HG03280 (cell line): ENCODE data around the gene IARS2.
"Not testable (repeated sequence)": the region's sequence is repeated elsewhere in the genome, so short reads cannot be mapped to it uniquely, and the experiment has no call there.

Source experiments
- ATAC-seq: cut with Tn5 transposase; IDR thresholded peaks from one replicate; pipeline ENCODE4 v1.9.1; 2021; ENCODE audit warnings: mild to moderate bottlenecking, moderate library complexity; ENCODE audit not compliant: unreplicated experiment

IARS2 gene

DNA sequence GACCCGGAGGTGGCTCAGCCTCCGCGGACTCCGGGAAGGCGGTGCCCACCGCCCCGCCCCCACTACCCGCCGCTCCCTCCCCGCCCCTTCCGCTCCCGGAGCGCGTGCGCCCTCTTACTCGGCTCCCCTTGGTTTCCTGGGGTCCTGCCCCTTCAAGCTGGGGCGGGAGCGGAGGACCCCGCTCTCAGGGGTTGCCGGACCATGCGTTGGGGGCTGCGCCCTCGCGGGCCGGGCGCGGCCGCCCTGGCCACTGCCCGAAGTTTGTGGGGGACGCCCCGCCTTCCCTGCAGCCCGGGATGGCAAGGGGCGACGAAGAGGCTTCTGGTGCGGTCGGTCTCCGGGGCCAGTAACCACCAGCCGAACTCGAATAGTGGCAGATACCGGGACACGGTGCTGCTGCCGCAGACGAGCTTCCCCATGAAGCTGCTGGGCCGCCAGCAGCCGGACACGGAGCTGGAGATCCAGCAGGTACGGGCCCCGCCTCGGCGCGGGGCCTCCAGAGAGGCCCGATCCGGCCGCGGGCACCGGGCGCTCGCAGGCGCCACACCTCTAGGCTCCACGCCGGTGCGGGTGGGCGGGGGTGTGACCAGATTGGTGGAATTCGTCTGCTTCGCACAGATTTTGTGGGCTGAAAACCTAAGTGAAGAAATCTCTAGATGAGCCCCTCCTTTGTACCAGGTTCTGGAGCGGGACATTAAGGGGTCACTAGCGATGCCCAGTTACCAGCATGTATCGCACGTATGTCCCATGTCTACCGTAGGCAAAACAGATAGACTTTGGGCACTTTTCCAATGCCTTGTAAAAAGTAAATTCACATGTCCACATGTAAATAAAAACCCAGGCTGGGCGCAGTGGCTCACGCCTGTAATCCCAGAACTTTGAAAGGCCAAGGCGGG, at the start of gene IARS2:
TSS of gene IARS2 (plus strand) at position 117 of the 896 bp plus-strand sequence. CDS start at position 202, 85 bp downstream.
- peak; percentile 57 for ATAC-seq

DNA sequence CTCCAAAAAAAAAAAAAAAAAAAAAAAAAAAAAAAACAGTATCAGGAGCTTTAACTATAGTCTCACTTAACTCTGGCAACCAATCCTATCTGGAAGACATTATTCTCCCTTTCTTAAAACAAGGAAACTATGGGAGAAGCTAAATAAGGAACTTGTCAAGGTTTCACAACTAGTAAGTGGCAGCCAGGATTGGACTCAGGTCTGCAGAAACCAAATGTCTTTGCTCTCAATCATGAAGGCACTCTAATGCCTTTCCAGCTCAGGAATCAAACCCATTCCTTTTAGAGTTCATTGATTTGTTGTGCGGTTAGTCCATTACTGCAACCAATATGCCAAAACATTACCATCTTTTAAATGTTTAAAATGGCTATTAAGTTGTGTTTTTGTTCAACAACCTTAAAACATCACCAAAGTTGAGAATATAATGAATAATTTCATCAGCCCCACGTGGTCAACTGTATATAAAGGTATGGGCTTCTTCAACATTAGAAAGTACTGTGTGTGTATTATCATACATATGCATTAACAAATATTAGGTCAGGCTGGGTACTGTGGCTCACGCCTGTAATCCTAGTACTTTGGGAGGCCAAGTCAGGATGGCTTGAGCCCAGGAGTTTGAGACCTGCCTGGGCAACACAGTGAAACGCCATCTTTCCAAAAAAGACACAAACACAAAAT, 49.1 kb upstream of the IARS2 start:
- no peak for ATAC-seq

DNA sequence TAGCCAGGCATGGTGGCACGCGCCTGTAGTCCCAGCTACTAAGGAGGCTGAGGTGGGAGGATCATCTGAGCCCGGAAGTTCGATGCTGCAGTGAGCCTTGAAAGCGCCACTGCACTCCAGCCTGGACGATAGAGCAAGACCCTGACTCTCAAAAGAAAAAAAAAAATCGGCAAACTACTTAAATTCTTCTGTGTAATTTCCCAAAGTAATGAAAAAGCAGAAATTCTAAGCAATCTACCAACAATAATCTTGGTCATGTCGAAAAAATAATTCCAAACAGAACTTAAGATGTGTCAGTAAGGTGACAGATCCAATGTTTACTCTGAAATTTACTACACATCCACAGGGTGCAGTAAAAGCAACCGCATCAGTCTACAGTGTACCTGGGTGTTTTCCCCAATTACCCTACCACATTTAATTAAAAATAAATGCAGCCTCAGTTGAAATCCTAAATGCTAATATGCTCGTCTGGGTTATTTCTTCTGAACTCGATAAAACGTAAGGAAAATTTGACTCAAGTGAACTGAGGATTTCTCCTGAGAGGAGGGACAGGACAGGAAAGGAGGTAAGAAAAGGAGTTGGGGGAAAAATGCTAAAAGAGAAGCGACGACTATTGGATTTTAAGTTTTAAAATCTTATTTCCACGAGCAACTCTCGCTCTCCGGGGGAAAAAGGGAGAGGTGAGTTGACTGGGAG, 48.4 kb upstream of the IARS2 start:
- peak; percentile 26 for ATAC-seq

DNA sequence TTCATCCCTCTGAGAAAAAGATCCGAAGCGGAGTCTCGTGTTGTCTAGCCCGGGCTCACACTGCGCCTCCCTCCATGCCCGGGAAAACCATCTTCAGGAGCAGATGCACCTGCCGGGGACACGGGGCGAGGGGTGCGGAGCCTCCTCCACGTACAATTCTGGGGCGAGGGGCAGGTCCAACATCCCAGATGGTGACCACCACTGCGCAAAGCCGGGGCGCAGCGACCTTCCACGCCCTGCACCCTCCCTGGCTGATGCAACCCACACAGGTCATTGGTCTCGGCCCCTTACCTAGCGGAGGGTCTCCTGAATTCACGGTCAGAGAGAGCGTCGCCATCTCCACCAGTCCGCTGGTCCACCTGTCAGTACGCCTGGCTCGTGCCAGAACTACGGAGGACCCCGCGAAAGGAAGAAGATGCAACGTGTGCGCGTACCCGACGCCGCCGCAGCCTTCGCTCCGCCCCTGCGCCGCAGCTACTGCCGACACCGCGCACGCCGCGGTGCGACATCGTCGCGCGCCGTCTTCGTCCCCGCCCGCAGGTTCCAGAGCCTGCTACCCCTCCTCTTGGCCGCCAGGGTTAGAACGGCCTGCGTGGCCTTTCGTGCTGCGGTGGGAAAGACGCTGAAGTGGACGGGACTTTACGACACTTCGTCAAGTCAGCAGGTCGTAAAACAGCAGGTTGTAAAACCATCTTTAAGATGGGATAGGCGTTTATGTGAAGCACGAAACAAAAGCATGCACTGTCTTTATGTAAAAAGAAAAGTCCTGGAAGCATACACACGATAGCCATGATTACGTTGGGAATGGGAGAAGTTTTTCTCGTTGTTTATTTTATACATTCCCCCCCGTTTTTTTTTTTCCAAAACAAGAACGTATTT, 47.6 kb upstream of the IARS2 start, which contains the start of gene EPRS1:
TSS of gene EPRS1 (minus strand) at position 454 of the 879 bp plus-strand sequence. CDS start at position 337, 117 bp downstream.
- peak; percentile 99 for ATAC-seq

DNA sequence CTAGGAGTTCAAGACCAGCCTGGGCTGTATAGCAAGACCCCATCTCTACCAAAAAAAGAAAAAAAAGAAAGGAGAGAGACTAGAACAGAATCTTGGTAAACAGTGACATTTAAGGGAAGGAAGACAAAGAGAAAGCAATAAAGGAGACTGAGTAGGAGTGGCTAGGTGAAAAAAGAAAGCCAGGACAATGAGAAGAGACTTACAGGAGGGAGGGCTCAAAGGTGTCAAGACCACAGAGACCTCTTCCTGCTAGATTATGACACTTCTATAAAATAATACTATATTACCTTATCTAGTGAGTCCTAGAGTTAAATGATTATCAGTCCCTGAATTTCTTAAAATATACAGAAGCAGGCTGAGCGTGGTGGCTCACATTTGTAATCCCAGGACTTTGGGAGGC, 37.6 kb upstream of the IARS2 start:
- no peak for ATAC-seq

DNA sequence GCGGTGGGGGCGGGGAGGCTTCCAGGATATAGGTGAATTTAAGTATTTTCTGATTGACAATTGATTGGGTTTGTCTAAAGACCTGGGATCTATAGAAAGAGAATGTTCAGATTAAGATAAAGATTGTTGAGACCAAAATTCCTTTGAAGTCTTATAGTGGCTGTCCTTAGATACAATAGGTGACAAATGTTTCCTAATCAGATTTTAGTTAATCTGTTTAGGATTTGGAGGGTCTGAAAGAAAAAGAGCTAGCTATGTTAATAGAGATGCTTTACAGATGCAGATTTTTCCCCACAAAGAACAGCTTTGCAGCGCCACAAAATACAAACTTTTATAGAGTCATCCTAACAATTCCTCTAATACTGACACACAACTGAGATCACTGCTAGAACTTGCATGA, 33.1 kb upstream of the IARS2 start:
- ATAC-seq = no peak

DNA sequence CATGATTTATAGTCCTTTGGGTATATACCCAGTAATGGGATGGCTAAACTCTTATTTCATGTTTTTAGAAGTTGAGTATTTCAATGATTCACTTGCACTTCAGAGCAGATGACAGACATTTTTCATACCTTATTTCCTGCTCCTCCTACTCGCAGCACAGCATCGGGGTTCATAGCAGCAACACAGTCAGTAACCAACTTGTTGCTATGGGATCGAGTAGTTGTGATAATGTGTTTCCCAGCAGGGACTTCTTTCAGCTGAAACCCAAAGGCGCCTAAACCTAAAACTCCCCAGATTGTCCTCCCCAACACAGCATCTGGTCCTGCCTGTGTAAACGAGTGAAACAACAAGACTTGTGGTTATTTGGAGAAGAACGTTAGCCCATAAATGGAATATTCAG, 31.3 kb upstream of the IARS2 start:
- ATAC-seq = no peak

DNA sequence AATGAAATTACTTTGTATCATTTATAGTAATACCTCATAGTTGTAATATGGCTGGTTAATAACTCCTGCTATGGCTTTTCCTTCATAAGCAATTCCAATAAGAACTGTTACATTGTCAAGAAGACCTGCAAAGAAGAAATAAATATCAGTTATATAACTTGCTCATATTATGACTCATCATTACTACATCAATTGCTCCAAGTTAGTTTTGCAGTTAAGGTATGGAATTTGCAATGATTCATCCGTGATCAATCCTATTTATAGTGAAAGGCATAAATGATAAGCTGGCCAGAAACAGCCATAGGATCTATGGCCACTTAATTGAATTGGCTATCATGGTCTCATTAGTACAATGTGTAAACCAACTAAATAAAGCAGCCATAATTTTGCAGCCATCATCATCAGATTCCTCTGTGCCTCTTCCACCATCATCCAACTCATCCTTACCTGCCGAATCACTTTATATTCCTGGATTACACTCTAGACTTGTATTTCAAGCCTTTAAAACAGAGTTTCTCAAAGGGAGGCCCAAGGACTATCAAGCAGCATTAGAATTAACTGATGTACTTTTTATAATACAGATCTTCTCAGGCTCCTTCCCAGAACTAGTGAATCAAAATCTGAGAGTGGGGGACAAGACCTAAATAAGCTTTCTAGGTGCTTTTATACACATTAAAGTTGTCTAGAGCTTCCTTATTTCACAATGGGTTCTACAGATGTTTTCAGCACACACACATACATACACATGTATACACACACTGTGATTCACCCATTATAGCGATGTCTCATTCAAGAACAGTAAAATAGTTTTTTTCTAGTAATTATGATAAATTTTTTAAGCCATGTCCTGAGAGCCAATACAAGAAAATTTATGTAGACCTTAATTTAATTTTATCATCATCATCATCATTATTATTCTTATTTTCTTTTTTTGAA, 26.4 kb upstream of the IARS2 start:
- no peak for ATAC-seq

DNA sequence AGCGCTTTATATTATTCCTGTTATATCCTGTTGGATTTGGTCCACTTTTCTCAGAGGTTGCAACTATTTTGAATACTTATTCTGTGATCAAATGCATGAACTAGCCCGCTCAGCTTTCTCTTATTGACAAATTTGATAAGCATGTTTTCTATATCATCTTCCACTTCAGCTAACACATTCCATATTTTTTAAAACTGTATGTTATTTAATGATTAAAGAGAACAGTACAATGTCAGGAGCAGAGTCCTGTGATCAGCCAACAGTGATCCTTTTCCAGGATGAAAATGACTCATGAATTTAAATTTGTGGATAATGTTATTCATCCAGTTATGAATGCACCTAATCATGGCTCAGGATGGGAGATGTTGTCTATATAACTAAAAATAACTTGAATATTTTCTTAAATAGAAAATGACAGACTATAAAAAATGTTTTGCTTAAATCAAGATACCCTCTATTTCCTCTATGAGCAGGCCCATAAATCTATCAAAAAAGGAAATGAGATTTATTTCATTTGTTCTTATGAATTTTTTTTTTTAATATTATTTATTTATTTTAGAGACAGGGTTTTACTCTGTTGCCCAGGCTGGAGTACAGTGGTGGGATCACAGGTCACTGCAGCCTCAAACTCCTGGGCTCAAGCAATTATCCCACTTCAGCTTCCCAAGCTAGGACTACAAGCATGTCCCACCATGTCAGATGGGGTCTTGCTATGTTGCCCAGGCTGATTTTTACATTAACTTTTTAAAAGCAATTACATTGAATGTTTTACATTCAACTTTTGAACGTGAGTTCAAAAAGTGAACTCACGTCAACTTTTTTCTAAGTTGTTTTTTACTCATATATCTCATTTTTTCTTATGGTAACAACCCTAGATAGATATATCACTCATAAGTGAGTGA, 16.8 kb upstream of the IARS2 start:
- ATAC-seq = no peak

DNA sequence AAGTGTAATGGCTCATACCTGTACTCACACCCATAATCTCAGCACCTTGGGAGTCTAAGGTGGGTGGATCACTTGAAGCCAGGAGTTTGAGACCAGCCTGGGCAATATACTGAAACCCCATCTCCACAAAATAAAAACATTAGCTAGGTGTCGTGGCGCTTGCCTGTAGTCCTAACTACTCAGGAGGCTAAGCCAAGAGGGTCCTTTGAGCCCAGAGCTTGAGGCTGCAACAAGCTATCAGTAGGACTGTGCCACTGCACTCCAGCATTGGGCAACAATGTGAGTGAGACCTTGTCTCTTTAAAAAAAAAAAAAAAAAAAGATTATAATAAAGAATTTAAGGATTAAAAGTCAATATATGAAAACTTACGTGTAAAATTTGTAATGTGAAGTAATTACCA, 16.0 kb upstream of the IARS2 start:
- no peak for ATAC-seq

DNA sequence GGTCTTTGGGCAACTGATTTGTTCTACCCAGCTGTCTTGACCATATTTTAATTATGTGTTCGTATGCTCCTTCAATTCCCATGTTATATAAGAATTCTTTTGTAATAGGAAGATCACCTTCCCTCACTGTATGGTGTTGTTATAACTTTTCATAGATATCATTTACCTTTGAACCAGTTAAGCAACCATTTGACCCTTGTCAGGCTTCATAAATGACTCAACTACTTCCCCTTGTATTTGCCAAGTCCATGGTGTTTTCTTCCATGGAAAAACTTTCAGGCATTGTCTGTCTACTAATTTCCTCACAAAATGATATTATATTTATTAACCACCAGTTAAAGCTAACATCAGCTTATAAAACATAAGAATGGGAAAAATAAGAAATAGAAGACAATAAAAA, 9.5 kb upstream of the IARS2 start:
- ATAC-seq = no peak

DNA sequence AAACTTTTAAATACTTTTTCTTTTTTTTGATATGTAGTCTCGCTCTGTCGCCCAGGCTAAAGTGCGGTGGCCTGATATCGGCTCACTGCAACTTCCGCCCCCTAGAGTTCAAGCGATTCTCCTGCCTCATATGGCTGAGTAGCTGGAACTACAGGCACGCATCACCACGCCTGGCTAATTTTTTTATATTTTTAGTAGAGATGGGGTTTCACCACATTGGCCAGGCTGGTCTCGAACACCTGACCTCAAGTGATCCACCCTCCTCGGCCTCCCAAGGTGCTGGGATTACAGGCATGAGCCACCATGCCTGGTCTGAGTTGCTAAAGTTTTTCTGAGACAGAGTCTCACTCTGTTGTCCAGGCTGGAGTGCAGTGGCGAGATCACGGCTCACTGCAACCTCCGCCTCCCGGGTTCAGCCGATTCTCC, 7.7 kb upstream of the IARS2 start:
- peak; percentile 45 for ATAC-seq

DNA sequence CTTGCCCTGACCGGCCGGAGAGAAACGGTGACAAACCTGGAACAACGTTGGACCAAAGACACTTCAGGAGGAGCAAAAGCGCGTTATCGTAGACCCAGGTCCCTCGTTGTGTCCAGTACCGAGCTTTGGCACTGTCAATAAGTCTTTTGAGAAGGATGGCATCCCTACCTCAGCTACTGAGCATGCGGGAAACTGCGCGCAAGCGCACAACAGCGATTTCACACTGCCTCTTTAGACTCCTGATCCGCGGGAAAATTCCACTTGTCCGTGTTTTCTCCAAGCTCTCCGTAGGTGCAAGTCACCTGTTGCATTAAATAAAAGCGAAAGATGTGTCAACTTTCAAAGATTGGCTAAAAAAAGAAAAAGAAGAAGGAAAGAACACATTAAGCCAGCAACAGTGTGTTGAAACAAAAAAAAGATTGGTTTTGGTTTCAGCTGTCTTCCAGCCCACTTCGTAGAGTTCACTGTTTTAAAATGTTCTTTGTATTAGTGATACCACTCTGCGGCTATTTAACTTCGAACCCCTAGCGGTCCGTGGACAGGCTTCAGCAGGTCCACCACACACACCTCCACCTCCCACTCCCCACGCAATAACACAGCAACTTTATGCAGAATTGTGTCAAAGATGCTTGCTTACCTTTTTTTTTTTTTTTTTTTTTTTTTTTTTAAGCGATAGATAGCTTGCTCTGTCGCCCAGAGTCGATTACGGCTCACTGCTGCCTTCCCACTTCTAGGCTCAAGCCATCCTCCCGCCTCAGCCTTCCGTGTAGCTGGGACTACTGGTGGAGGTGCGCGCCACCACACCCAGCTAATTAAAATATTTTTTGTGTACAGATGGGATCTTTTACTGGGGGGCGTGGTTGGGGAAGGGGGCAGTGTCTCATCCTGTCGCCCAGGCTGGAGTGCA, 4.0 kb upstream of the IARS2 start, which contains the start of gene BPNT1:
TSS of gene BPNT1 (minus strand) at position 139 of the 907 bp plus-strand sequence. CDS start 9,942 bp downstream, outside the sequence.
- peak; percentile 54 for ATAC-seq

DNA sequence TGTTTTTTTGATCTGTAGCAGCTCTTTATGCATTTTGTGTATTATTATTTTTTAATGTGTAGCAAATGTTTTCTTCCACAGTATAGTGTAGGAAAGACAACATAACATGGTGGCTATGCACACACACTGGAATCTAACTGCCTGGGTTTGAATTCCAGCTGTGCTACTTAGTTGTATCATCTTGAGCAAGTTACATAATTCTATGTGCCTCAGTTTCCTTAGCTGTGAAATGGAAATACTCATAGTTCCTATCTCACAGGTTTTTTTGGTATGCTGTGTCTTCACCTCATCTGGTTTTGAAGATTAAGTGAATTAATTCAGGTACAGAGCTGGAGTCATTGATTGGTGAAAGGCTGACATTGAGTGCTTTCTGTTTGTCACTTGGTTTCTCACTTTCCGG, 1.2 kb upstream of the IARS2 start:
- ATAC-seq = no peak

DNA sequence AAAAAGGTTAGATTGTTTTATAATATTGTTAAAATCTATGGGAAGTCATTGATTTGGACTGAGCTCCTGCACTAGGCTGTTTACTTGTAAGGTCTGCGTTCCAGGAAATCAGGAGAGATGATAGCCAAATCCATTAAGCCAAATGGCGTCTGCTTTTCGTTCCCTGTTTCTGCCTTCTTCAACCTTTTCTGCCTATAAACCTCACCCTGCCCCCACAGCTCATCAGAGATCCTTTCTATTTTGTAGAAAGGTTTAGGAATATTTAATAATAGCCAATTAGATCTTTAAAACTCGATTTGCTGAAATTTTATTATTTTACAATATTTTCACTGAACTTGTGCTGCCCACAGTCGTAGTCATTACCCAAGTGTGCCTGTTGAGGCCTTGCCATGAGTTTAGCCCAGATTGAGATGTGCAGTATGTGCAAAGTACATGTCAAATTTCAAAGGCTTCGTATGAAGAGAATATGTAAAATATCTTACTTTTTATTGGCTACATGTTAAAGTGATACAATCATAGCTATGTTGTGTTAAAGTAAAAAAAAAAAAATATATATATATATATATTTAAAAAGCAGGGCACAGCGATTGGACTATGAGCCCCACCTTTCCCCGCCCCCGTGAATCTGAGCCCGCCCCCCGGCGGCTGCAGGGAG, 444 bp upstream of the IARS2 start:
- ATAC-seq = peak; percentile 13

DNA sequence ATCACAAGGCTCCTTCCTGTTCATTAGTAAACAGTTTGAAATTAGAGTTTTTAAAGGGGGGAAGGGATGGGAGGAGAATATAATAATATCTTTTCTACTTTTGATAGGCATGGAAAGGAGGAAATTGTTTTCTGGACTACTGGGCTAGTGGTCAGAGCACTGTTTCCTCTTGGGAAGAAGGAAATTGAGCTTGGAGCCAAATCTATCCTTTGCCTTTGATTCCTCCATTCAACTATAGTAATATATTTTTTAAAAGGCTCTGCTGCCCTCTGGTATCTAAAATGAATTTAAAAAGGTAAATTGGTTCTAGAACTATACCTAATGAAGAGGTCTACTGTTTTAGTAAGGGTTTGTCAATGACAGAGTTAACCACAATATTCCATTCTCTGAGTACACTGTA, 5.9 kb downstream of the IARS2 start:
- ATAC-seq = no peak

DNA sequence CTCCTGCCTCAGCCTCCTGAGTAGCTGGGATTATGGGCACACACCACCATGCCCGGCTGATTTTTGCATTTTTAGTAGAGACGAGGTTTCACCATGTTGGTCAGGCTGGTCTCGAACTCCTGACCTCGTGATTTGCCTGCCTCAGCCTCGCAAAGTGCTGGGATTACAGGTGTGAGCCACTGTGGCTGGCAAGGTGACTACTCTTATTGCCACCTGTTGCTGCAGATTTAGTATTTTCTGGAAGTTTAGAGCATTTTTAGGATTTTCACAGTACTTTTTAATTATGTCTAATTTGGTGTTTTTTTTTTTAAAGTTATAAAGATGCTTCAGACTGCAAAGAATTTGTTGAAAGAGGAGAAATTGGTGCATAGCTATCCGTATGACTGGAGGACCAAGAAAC, 16.5 kb downstream of the IARS2 start:
- ATAC-seq = not testable (repeated sequence)
